SK-N-MC (cell line): ENCODE measurements around the gene BARHL2.

Experiments
- DNase-seq: peaks from one replicate; pipeline ENCODE4 v3.0.0-alpha.2; 2011; ENCODE audit warnings: low read depth, low spot score
- H3K27ac ChIP-seq: fragments of 200-600 bp; sonication (generic); 2 replicates; pipeline ENCODE4 v1.5.1; 2016; ENCODE audit warnings: mixed run types
- H3K36me3 ChIP-seq: fragments of 200-600 bp; sonication (generic); 2 replicates; pipeline ENCODE4 v1.6.1; 2017; ENCODE audit warnings: antibody characterized with exemption, low read length, mixed read lengths; ENCODE audit not compliant: insufficient read depth
- H3K4me3 ChIP-seq: fragments of 200-600 bp; sonication (generic); 2 replicates; pipeline ENCODE4 v1.5.1; 2016
- H3K9ac ChIP-seq: fragments of 200-600 bp; sonication (generic); 2 replicates; pipeline ENCODE4 v1.8.0; 2017; ENCODE audit warnings: mixed run types, mixed read lengths; ENCODE audit not compliant: insufficient read length
- H3K9me3 ChIP-seq: fragments of 200-600 bp; sonication (generic); 2 replicates; pipeline ENCODE4 v1.6.1; 2017; ENCODE audit warnings: low read depth, mild to moderate bottlenecking, antibody characterized with exemption, low read length, moderate library complexity, mixed read lengths
- EZH2 ChIP-seq: fragments of 200-600 bp; sonication (generic); IDR thresholded peaks from one replicate; pipeline ENCODE4 v1.6.1; 2017; ENCODE audit warnings: antibody characterized with exemption
- FOXP2 ChIP-seq: optimal IDR thresholded peaks from 2 replicates; pipeline ENCODE3; 2011; ENCODE audit warnings: mild to moderate bottlenecking, moderate library complexity; ENCODE audit not compliant: insufficient read depth; ENCODE audit errors: extremely low read length, control extremely low read depth
- POLR2AphosphoS5 ChIP-seq: IDR thresholded peaks from 2 replicates; pipeline ENCODE4 v1.6.1; 2012; ENCODE audit warnings: mild to moderate bottlenecking, low read depth, low read length, borderline replicate concordance

BARHL2 gene

DNA sequence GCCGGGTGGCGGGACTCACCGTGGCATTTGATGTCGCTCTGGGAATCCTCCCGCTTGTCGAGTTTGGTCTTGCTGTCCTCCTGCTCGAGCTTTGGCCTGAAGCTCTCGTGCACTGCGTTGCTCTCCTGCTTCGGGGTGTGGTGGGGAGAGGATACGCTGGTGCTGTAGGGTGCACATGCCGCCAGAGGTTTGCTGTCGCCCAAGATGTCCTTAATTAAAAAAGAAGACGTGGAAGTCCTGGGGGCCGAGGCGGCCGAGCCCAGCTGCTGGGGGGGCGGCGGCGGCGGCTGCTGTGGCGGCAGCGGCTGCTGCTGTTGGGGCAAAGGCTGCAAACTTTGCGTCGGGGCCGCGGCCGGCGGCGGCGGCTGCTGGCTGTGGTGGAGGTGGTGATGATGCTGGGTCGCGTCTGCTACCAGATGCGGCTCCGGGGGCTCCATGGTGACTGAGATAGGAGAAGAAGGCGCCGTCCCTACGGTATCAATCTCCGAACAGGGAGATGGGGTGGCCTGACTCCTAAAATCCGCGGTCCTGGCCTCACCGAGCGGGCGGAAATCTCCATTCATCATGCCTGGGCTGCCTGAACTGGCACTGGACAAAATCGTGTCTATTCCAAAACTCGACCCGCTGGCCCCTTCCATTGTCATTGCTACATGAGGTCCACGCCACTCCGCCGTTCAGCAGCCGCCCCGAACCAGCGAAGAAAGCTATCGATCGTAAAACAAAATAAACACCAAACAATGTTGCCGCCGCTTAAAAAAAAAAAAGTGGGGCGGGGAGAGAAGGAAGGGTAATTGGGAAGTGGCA is at the start of gene BARHL2:
TSS of gene BARHL2 (minus strand) at position 751 of the 804 bp plus-strand sequence. CDS start at position 644, 107 bp downstream.
- peak within 1 kb of the TSS; percentile 88 for H3K4me3 ChIP-seq
- H3K36me3 ChIP-seq, result no peaks in the 10 kb centered on the region; the same call in 1 of the 2 replicates
- TF ChIP-seq EZH2 (no peak), POLR2AphosphoS5 (no peak), FOXP2 (no peak)
- H3K27ac ChIP-seq, result no peak within 1 kb of the TSS
- no peaks in the 10 kb centered on the region for H3K9me3 ChIP-seq
- peak within 1 kb of the TSS; percentile 76 for H3K9ac ChIP-seq
- DNase-seq, result no peak

DNA sequence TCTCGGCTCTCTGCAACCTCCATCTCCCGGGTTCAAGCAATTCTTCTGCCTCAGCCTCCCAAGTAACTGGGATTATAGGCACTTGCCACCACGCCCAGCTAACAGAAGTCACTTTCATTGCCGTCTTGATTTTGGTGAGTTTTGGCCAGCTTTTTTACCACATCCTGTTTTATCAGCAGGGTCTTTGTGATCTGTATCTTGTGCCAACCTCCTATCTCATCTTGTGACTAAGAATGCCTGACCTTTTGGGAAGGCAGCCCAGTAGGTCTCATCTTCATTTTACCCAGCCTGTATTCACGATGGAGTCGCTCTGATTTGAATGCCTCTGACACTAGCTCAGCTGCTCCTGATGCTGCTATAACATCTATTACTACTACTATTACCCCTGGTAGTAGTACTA is 46.8 kb upstream of the BARHL2 start:
- no peaks in the 10 kb centered on the region for H3K9me3 ChIP-seq
- H3K27ac ChIP-seq, result no peak overlapping the region
- TF ChIP-seq POLR2AphosphoS5, result no peak
- TF ChIP-seq EZH2, result no peak
- TF ChIP-seq FOXP2, result no peak
- H3K4me3 ChIP-seq, result no peak overlapping the region
- no peaks in the 10 kb centered on the region for H3K36me3 ChIP-seq
- DNase-seq, result no peak
- no peak overlapping the region for H3K9ac ChIP-seq

DNA sequence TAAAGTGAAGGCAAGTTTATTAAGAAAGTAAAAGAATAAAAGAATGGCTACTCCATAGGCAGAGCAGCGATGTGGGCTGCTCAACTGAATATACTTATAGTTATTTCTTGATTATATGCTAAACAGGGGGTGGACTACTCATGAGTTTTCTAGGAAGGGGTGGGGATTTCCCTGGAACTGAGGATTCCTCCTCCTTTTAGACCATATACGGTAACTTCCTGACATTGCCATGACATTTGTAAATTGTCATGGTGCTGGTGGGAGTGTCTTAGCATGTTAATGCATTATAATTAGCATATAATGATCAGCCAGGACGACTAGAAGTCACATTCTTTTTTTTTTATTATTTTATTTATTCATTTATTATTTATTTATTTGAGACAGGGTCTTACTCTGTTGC is 46.4 kb upstream of the BARHL2 start:
- DNase-seq, result no peak
- TF ChIP-seq EZH2 (no peak), POLR2AphosphoS5 (no peak), FOXP2 (no peak)
- H3K4me3 ChIP-seq, result no peak overlapping the region
- H3K9ac ChIP-seq, result no peak overlapping the region
- H3K27ac ChIP-seq, result no peak overlapping the region
- H3K36me3 ChIP-seq, result no peaks in the 10 kb centered on the region
- no peaks in the 10 kb centered on the region for H3K9me3 ChIP-seq

DNA sequence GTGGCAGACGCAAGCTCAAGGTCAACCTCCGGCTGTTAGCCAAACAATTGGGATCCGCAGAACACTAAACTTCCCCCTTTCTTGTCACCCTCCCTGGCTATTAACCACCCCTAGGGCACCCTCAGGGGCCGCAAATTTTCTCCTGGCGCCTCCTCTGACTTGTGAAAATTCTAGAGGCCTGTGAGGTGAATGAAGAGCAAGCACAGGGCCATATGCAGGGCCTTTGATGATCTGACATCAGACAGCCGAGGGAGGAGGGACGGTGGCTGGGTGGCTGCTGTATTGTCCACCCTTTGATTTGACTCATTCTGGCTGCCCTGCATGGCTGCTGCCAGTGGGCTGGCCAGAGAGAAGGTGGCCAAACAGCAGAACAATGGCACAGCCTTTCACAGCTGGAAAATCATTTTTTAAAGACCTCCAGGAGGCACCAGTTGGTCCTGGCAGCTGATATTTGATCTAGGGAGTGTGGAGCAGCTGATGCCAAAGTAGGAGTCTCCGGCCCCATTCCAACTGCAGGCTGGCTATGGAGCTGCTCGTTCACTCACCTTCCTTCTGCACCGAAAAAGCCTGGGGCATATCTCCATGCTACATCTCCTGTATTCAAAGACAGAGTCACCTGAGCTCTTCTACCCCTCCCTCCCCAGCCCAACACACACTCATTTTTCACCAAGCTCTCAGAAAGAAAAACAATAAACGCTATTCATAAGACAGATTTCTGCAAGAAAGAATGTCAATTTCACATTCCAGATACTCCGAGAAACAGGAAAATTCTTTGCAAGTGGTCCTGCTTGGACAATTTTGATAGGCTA is 44.9 kb upstream of the BARHL2 start:
- TF ChIP-seq EZH2, result no peak
- TF ChIP-seq FOXP2, result no peak
- no peak for TF ChIP-seq POLR2AphosphoS5
- H3K9me3 ChIP-seq, result no peaks in the 10 kb centered on the region
- no peaks in the 10 kb centered on the region for H3K36me3 ChIP-seq
- no peak overlapping the region for H3K4me3 ChIP-seq
- H3K27ac ChIP-seq, result no peak overlapping the region
- no peak for DNase-seq
- H3K9ac ChIP-seq, result no peak overlapping the region

DNA sequence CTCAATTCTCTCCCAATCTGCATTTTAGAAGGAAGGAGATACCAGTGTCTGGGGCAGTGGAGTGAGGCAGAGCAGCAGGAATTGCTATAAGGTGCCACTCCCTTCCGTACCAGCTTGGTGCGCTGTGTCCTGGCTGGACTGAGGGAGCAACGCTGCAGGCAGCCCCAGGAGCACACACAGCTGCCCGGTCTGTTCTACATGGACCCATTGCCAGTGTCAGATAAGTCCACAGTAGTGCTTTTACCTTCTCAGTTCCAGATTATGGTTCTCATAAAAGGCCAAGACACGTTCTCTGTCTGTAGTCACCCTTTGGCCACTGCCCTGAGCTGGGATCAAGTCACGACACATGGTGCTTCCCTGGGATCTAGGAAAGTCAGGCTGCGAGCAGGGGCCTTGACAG is 44.1 kb upstream of the BARHL2 start:
- Histone ChIP-seq H3K9ac (no peak overlapping the region), H3K27ac (no peak overlapping the region), H3K4me3 (no peak overlapping the region), H3K36me3 (no peaks in the 10 kb centered on the region), H3K9me3 (no peaks in the 10 kb centered on the region)
- DNase-seq, result no peak
- TF ChIP-seq POLR2AphosphoS5, result no peak
- no peak for TF ChIP-seq FOXP2
- TF ChIP-seq EZH2, result no peak

DNA sequence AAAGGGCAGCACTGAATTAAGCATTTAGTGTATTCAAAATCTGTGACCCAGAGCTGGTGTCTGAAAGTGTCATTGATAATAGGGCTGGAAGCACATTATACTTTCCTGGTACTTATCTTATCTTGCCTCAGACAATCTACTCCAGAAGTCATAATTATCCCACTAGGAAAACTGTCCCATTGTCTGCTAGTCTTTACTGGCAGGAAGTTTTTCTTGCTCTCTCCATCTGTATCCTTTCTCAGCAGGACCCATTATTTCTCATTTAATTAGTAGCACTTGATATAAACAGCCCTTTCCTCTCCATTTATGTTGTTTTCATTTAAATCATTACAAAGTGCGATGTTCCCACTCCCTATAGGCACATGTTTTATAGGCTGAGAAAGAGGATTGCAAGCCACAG is 36.5 kb upstream of the BARHL2 start:
- Histone ChIP-seq H3K9me3 (no peaks in the 10 kb centered on the region), H3K9ac (no peak overlapping the region), H3K27ac (no peak overlapping the region), H3K36me3 (no peaks in the 10 kb centered on the region), H3K4me3 (no peak overlapping the region)
- no peak for DNase-seq
- TF ChIP-seq POLR2AphosphoS5 (no peak), EZH2 (no peak), FOXP2 (no peak)

DNA sequence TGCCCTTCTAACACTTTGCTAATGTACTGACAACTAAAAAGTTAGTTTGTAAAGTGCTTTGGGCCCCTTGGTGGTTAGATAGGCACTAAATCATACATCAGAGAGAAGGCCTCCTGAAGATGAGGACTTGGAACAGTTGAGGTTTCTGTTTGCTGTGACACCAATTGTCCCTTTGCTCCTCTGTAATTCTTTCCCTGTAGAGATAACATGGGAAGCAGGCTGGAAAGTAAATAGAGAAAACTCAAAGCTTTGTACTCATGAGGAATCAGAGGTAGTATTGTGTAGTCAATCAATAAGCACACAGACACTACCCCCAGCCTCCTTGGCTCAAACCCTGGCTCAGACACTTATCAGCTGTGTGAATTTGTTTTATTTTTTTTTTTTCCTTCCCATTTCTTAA is 31.6 kb upstream of the BARHL2 start:
- no peak overlapping the region for H3K4me3 ChIP-seq
- no peak overlapping the region for H3K9ac ChIP-seq
- TF ChIP-seq POLR2AphosphoS5 (no peak), FOXP2 (no peak), EZH2 (no peak)
- H3K36me3 ChIP-seq, result no peaks in the 10 kb centered on the region
- DNase-seq, result no peak
- no peak overlapping the region for H3K27ac ChIP-seq
- H3K9me3 ChIP-seq, result no peaks in the 10 kb centered on the region

DNA sequence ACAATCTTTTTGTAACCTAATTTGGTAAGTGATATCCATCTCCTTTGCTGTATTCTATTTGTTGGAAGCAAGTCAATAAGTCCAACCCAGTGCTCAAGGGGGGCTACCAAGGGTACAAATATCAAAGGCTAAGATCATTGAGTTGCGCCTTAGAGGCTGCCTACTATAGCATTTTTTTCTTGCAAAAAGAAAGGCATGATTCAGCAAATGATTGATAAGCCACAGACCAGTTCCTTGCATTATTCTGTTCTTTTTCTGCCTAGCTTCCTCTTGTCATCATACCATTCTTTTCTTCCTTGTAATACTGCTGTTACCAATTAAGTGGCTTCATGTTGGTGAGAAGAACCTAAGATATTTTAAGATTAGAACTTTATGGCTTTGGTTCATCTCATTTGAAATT is 29.8 kb upstream of the BARHL2 start:
- Histone ChIP-seq H3K27ac (no peak overlapping the region), H3K36me3 (no peaks in the 10 kb centered on the region), H3K9ac (no peak overlapping the region), H3K9me3 (no peaks in the 10 kb centered on the region), H3K4me3 (no peak overlapping the region)
- DNase-seq, result no peak
- TF ChIP-seq EZH2, result no peak
- TF ChIP-seq POLR2AphosphoS5, result no peak
- no peak for TF ChIP-seq FOXP2
